NCI-H226 (cell line): ENCODE data around the gene GABARAPL1.
A peak's percentile ranks its signal among the peaks of the same experiment; 100 is the strongest.

Experiments used
- DNase-seq: peaks from one replicate; pipeline ENCODE4 v3.0.0-alpha.2; 2015

GABARAPL1 gene

DNA sequence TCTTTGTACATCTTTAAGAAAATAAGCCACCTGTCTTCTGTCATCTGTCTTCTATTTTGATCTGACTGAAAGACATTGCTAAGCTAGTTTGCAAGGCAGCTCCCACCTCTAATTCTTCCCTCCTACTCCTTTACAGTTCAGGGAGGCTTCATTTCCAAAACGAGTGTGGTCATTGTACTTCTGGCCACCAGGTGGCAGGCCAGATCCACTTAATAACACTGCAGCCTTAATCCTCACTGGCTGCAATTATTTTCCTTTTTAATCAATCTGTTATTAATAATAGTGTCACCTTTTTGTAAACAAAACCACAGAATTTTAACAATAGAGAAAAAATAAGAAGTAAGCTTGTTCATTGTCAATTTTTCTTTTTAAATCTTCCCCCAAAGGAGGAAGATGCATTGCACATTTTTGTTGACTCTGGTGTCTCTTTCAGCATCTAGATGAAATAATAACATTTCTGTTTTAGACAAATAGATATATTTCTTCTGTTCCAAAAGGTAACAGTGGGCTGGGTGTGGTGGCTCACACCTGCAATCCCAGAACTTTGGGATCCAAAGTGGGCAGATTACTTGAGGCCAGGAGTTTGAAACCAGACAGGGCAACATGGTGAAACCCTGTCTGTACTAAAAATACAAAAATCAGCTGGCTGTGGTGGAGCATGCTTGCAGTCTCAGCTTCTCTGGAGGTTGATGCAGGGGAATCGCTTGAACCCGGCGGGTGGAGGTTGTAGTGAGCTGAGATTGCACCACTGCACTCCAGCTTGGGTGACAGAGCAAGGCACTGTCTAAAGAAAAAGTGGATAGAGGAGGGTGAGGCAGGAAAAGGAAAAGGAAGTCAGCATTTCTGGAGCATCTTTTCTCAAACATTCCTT, 23.3 kb downstream of the GABARAPL1 start:
- peak; percentile 10 for DNase-seq

DNA sequence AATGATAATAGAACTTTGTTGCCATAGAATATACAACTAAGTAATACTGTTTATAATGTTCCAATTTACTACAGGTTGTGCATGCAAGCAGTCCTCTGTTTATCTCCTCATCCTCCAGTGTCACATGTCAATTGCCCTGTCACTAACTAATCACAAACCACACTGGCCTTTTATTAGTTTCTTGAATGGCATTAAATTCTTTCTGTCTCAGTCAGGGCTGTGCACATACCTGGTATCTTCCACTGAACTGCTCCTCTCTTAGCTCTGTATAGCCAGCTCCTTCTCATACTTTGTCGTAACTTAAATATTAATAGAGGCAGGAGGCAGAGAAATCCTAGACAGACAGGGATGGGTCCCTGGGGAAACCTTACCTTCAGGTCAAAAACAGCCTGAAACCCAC, 24.0 kb downstream of the GABARAPL1 start:
- DNase-seq = no peak

DNA sequence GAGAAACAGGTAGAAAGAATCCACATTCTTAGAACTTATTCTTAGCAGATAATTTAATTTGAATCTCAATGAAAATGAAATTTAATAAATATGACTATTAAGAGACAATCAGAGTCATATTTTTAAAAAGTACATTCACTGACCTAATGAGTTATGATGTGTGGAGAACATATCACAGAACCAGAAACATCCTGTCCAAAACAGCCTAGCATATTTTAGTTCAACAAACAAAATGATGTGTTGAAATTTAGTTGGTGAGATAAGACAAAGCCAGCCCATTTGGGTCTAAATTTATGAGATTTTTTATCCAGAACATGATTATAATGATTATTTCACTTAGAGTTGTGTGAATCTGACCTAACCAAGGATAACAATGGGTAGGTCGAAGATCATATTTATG, 25.8 kb downstream of the GABARAPL1 start:
- no peak for DNase-seq

DNA sequence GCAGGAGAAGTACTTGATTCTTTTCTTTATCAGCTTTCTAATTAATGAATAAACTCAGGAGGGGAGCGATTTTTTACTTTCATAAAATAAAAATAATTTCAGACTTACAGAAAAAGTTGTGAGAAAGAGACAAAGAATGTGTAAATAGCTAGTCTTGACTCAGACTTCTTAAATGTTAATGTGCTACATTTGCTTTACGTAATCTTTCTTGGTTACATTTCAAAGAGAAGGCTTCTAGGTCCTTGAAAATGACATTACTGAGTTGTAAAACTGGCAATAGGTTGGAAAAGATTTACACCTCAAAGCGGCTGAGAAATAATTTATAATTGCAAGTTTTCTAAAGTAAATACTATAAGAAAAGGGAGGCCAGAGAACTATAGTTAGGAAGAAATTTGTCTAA, 28.6 kb downstream of the GABARAPL1 start:
- DNase-seq = no peak

DNA sequence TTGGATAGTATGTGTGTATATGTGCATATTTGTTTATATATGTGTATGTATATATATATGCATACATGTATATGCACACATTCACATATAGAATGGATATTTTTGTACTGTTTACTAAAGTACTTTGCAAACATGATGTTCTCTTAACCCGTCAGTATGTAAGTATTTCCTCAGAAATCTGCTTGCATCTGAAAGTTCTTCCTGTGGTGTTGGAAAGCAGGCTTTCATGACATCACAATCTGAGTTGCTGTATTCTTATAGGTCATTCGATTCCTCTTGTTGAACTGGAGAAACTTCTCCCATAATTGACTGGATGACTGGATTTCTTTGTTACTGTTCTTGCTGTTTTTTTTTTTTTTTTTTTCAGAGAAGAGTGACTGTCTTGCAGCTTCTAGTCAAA, 29.1 kb downstream of the GABARAPL1 start:
- DNase-seq = no peak

DNA sequence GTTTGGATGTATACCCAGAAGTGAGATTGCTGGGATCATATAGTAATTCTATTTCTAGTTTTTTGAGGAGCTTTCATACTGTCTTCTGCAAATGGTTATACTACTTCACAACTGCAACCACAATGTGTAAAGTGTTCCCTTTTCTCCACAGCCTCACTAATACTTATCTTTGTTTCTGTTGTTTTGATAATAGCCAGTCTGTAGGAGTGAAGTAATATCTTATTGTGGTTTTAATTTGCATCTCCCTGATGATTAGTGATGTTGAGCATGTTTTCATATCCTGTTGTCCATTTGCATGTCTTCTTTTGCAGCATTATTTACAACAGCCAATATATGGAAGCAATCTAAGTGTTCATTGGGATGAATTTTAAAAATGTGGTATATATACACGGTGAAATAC, 29.9 kb downstream of the GABARAPL1 start:
- no peak for DNase-seq

DNA sequence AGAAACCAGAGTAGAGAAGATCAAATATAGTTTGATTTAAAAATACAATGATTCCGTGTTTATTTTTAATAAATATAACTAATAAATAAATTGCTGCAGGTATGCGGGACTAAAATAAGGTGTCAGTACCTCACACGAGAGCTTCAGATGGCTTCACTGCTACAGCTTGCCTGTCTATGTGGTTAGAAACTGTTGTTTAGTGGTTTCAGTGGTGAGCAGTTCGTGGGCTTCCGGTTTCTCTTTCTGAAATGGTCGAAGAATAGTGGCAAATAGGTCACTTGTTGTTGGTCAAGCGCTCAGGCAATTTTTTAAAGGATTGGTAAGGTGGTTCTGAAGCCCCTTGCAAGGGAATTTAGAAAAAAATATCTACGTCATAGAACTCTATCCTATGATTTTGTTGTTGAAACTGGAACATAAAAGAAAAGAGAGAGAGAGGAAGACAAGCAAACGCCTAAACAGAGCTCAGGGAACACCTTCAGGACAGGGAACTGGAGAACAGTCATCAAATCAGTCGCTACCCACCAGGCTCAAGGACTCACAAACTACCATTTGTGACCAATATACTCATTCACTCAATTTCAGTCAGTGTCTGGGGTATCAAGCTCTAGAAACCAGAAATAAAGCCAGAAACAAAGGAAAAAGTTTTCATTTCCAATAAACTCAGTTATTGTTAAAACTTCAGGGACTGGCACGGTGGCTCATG, 31.3 kb downstream of the GABARAPL1 start:
- DNase-seq = no peak

DNA sequence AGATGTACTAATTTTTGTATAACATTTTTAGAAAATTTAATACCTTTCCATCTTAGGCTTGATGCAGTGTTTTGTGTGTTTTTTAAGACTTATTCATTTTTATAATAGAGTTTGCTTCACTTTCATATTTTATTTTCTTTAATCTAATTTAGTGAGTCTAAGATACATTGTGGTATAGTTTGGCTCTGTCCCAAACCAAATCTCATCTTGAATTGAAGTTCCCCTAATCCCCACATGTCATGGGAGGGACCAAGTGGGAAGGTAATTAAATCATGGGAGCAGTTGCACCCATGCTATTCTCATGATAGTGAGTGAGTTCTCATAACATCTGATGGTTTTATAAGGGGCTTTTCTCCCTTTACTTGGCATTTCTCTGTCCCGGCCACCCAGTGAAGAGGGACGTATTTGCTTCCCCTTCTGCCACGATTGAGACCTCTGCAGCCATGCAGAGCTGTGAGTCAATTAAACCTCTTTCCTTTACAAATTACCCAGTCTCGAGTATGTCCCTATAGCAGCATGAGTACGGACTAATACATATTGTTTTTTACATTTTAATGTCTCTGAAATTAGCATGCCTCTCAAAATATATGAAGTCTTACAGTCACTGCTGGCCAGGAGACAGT, 34.9 kb downstream of the GABARAPL1 start:
- no peak for DNase-seq

DNA sequence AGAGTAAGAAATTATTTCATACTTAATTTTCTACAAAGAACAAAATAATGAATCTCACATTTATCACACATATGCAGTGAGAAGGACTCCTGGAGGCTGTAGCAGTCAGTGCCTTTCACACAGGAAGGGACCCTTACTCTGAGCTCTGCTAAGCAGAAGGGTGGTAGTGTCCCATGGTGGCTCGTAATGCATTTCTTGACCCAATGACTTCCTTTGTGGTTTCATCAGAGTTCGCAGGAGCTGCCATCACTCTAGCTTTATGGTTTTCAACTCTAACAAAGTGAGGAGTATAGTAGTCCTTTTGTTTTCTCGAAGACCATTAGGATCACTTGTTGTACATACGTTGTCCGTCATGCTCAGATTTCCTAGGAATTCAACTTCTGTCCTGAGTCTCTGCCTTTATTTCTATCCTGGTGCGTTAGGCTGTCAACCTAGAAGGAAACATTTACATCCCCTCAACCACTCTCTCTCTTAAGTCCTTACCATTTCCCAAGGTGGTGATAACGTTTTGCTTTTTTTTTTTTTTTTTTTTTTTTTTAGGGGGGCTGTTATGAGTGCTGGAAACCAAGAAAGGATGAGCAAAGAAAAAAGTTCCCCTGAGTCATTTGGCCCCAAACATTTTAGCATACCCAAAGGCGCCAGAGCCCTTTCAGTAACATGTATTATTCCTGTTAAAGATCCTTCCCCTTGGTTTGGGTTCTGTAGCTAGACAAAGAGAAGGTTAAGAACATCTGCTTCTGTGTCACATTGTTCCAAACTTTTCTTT, 37.2 kb downstream of the GABARAPL1 start:
- no peak for DNase-seq

DNA sequence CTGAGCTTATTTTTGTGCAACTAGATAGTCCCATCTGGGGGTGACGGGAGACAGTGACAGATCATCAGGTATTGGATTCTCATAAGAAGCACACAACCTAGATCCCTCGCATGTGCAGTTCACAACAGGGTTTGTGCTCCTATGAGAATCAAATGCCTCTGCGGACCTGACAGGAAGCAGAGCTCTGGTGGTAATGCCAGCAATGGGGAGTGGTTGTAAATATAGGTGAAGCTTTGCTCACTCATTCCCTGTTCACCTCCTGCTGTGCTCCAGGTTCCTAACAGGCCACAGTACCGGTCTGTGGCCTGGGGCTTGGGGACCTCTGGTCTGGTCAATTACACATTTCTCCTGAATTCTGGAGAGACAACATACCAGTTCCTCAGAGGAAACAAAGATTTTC, 39.0 kb downstream of the GABARAPL1 start:
- no peak for DNase-seq

DNA sequence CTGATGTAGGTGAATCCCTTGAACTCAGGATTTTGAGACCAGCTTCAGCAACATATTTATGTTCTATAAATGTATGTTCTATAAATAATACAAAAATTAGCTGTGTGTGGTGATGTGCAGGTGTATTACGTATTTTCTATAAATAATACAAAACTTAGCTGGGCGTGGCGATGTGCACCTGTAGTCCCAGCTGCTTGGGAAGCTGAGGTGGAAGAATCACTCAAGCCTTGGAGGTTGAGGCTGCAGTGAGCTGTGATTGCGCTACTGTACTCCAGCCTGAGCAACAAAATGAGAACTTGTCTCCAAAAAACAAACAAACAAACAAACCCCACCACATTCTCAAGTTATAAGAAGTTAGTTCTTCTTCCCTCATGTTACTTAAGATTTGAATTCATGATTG, 39.5 kb downstream of the GABARAPL1 start:
- no peak for DNase-seq

DNA sequence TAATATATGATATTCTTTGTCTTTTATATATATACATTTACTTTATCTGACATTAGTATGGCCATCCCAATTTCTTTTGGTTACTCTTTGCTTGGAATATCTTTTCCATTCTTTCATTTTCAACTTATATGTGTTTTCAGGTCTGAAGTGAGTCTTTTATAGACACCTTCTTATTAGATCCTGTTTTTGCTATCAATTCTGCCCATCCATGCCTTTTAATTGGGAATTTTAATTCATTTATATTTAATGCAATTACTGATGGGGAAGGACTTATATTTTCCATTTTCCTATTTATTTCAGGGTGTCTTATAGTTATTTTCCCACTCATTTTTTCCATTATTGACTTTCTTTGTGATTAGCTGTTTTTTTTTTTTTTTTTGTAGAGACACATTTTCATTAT, 43.4 kb downstream of the GABARAPL1 start:
- DNase-seq = no peak

DNA sequence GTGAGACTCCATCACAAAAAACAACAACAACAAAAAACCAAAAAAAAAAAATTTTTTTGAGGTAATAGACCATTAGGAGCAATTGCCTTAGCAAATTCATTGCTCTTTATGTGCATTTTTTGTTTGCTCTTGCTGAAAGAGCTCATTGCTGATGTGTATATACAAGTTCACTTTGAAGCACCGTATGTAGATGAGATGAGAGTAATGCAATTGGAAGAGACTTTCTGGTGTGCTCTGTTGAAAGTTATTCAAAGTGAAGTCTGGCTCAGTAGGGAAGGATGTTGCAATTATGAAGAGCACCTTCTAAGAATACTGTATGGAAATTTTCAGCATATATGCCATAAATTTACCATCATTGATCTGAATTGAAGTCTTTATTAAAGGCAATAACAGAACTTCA, 48.2 kb downstream of the GABARAPL1 start:
- no peak for DNase-seq

DNA sequence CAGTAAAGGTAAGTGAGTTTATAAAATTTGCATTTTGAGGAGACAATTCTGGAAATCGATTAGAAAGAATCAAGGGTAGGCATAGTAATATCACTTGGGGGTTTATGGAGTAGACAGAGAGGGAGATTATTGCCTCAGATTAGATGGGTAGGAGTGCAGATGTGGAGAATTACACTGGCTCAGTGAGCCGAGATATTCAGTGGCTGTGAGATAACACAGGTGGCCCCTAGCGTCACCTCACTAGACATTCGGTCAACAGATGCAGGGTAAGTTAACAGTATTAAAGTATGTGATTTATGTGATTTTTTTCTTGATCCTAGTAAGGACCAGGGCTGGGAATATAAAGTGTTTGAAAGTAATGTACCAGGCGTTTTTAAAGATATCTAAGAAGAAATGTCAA, 55.4 kb downstream of the GABARAPL1 start:
- DNase-seq = no peak

DNA sequence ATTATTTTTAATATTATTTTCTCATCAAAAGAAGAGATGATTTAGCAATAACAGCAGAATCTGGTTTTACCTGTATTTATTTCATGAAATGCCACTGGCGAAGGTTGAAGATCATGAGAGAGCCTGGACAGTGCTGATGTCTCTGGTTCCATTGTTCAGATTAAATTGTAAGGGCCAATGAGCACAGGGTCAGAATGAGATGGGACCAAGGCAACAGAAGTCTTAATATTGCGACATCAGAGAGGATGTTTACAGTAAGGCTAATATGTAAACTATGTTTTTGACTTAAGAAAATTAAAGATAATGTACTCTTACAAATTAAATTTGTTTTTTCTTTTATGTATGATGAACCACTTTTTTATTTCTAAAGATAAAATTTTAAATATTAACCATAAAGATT, 59.8 kb downstream of the GABARAPL1 start:
- no peak for DNase-seq
